MV-4-11 (cell line): ENCODE data around the gene SLC39A7.

Source experiments
- DNase-seq: peaks from one replicate; lab custom pipeline; 2025; lab: John Stamatoyannopoulos, UW

The SLC39A7 gene

GRCh38 chr6:33190504-33191107 is 10.1 kb upstream of the SLC39A7 start:
- DNase-seq: no peak

- no peak for DNase-seq
Observed at GRCh38 chr6:33191383-33192104, 9.1 kb upstream of the SLC39A7 start.

GRCh38 chr6:33192105-33192646 is 8.5 kb upstream of the SLC39A7 start, which contains the start of gene COL11A2:
COL11A2 (minus strand) TSS chr6:33192467; CDS start chr6:33192240, 227 bp downstream.
- no peak for DNase-seq

DNA sequence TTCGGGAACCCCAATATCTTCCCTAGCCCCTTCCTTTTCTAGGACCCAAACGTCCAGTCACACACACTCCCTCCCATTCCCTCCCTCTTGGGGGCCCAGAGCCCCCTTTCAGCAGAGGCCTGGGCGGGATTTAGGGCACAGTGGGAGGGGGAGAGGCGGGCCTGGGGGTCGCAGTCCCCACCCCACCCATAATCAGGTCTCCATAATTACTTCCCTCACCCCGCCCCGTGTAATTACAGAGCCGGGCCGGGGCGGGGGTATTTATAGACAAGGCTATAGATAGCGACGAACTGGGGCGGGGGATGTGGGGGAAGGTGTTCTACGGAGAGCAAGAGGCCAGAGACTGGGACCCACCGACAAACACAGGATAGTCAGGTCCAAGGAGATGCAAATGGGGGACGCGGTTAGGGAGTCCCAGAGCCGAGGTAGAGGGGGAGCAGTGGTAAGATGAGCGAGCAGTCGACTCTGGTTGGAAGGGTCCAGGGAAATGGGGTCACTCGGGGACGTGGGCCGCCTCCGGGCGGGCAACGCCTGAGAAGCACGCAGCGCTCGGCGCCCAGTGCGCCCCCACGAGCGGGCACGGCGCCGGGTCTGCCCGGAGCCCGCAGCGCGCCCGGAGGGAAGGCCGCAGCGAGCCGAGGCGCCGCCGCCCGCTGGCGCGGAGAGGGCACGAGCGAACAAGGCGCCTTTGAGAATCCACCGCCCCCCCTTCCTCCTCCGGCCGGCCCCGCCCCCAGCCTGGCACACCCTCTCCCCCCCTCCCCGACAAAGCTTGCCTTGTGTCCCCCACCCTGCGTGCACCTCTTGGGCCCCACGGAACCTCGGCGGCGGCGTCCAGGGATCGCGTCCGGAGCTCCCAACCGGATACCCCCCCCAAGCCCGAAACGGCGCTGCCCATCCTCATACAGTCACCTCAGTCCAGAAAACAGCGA is 7.7 kb upstream of the SLC39A7 start:
- no peak for DNase-seq

DNA sequence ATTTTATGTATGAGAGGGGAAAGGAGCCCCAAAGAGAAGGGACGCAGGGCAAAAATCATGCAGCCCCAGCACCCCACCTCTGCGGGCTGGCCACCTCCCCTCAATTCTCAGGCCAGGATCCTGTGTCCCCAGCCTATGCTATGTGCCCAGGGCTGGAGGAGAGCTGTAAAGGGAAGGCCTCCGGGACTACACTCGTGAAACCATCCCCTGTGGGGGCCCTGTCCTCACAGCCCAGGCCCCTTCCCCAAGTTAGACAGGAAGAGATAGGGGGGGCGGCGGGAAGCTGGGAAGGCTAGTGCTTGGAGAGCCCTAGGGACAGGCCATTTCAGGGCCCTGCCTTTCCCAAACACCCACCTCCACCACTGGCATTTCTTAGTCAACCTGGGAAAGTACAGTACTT is 7.0 kb upstream of the SLC39A7 start:
- DNase-seq: no peak

- DNase-seq: no peak
Observed at GRCh38 chr6:33194431-33194979, 6.2 kb upstream of the SLC39A7 start.

DNA sequence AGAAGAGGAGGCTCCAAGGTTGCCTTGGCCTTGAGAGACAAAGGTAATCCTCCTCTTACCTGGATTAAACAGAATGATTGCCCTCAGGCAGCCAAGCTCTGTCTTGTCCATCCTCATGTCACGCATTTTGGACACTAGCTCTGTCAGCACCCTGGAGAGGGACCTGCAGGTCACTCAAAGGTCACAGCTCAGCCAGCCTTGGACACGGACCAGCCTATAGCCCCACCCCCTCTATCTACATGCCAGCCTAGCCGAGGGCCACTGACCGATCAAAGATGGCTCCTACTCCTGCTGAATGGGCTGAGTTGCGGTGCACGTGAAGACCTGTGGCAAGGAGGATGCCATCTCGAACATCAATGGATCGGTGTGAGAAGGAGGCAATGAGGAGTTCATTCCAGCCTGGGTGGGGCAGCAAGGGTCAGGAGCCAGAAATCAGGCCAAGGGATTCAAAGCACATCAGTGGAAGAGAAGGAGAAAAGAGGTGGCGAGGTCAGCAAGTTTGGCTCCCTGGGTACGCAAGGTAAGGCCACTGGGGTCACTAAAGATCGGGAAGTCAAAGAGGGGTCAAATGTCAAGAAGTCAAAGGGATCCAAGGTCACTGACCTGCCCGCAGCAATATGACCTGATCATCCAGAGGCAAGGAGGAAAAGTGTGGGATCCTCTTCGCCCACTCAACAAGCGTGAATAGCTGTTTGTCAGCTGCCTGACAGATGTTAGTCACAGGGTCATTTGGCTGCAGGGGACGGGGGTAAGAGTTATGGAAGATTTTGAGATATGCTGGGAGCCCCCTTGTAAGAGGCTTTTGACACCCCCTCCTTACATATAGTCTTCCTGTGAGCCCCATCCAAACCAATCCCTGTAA is 5.1 kb upstream of the SLC39A7 start:
- DNase-seq: no peak

DNA sequence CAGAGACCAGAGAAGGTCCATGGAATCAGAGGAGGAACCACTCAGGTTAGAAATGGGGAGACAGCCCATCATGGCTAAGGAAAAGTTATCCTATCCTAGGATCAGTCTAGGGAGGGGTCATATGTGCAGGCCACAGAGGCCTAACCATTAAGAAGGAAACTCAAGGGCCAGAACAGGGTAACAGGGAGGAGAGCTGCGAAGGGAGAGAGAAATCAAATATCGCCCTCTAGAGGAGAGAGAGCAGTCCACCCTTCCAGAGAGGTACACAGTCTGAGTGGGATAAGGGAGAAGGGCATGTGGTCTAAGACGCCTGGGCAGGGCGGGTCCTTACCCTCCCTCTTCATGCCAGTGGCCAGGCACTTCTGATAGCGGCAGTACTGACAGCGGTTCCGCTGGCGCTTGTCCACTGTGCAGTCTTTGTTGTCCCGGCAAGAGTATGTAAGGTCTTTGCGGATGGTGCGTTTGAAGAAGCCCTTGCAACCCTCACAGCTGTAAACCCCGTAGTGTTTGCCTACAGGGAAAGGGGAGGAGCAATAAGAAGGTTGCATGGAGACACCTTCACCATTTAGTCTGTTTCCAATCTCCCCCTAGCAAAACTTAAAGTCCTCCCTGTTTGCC is 3.1 kb upstream of the SLC39A7 start:
- peak; percentile 72 for DNase-seq

GRCh38 chr6:33198159-33198852 is 2.4 kb upstream of the SLC39A7 start:
- no peak for DNase-seq

- DNase-seq: no peak
Observed at GRCh38 chr6:33198853-33199436, 1.7 kb upstream of the SLC39A7 start.

GRCh38 chr6:33199687-33200218 is 914 bp upstream of the SLC39A7 start:
- DNase-seq: peak; percentile 67

GRCh38 chr6:33201147-33201545 is 479 bp downstream of the SLC39A7 start:
- no peak for DNase-seq

GRCh38 chr6:33201935-33202334 is 1.3 kb downstream of the SLC39A7 start:
- DNase-seq: no peak

DNA sequence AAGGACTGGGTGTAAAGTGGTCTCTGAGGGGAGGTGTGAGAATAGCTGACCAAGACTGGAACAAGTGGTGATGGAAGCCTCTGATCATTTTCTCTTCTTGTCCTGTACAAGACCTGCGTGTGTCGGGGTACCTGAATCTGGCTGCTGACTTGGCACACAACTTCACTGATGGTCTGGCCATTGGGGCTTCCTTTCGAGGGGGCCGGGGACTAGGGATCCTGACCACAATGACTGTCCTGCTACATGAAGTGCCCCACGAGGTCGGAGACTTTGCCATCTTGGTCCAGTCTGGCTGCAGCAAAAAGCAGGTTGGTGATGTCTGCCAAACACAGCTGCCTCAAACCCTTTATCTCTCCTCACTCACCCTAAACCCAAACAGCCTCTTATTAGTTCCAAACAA is 2.1 kb downstream of the SLC39A7 start:
- DNase-seq: no peak

GRCh38 chr6:33203443-33204164 is 2.9 kb downstream of the SLC39A7 start:
- DNase-seq: no peak

DNA sequence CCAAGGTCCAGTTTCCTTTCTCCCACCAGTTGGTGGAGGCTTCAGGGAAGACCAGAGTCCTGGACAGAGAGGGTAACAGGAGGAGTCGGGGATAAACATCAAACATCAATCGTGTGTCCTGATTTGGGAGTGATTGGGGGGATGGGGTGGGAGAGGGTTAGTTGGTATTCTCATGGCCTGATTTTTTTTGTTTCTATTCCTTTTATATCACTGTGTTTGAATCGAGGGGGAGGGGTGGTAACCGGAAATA is 3.4 kb downstream of the SLC39A7 start:
- DNase-seq: no peak

DNA sequence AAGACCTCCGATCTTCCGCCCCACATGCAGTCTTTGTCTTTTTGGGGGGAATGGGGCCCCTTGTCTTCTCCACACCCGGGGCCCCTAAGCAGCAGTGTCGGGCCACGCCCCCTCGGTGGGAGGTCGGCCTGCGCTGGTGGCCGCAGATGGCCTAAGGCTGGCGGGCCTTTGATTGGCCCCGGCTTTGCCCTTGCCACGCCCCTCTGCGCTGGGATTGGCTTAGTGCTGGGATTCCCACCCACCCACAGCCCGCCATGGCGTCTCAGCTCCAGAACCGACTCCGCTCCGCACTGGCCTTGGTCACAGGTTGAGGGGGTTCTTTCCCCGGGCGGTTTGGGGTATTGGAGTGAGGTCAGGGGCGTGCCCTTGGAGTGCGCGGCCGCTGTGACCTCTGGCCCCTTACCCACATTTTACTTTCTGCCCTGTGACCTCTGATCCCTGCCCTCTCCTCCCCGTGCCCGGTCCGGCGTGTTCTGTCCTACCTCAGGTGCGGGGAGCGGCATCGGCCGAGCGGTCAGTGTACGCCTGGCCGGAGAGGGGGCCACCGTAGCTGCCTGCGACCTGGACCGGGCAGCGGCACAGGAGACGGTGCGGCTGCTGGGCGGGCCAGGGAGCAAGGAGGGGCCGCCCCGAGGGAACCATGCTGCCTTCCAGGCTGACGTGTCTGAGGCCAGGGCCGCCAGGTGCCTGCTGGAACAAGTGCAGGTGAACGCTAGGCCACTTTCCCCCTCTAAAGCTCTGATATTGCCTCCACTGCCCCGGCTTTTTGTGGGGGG is 3.9 kb downstream of the SLC39A7 start, which contains the start of gene HSD17B8:
Gene HSD17B8, plus strand, starts transcription at position 241 of the 776 bp plus-strand sequence. Its CDS starts 14 bp downstream, at position 255.
- peak; percentile 90 for DNase-seq
